H9 (cell line): ENCODE measurements around the gene ANK3. TPM values are rescaled to one million over a fixed set of nuclear protein-coding genes. Genes with fewer than 3 reads are reported as not detected.

Experiments
- DNase-seq: peaks from one replicate; pipeline ENCODE4 v3.0.0-alpha.2; 2017
- H2AFZ ChIP-seq: one replicate; pipeline ENCODE4 v1.6.1; 2013; ENCODE audit warnings: mild to moderate bottlenecking, low read length, control low read depth, moderate library complexity
- H2AK5ac ChIP-seq: 2 replicates; pipeline ENCODE4 v1.6.1; 2013; ENCODE audit warnings: low read length, control low read depth, mixed read lengths; ENCODE audit not compliant: insufficient read length
- H2BK120ac ChIP-seq: one replicate; pipeline ENCODE4 v1.6.1; 2013; ENCODE audit warnings: low read depth, mild to moderate bottlenecking, low read length, control low read depth, inconsistent platforms; ENCODE audit not compliant: poor library complexity, severe bottlenecking
- H2BK12ac ChIP-seq: 2 replicates; pipeline ENCODE4 v1.6.1; 2013; ENCODE audit warnings: low read length, control low read depth, mixed read lengths, low read depth; ENCODE audit not compliant: insufficient read length
- H2BK15ac ChIP-seq: 2 replicates; pipeline ENCODE4 v1.6.1; 2013; ENCODE audit warnings: low read depth, low read length, control low read depth
- H2BK20ac ChIP-seq: one replicate; pipeline ENCODE4 v1.6.1; 2013; ENCODE audit warnings: low read depth, mild to moderate bottlenecking, low read length, control low read depth, inconsistent platforms; ENCODE audit not compliant: poor library complexity, severe bottlenecking
- H2BK5ac ChIP-seq: 2 replicates; pipeline ENCODE4 v1.6.1; 2013; ENCODE audit warnings: low read length, control low read depth, mixed read lengths; ENCODE audit not compliant: insufficient read length
- H3K14ac ChIP-seq: 2 replicates; pipeline ENCODE4 v1.6.1; 2013; ENCODE audit warnings: low read length, control low read depth; ENCODE audit not compliant: insufficient read depth
- H3K18ac ChIP-seq: 2 replicates; pipeline ENCODE4 v1.6.1; 2013; ENCODE audit warnings: low read depth, mild to moderate bottlenecking, mixed read lengths, low read length, control low read depth; ENCODE audit not compliant: insufficient read length
- H3K23ac ChIP-seq: 2 replicates; pipeline ENCODE4 v1.6.1; 2013; ENCODE audit warnings: low read length, control low read depth, mixed read lengths, low read depth; ENCODE audit not compliant: insufficient read length
- H3K23me2 ChIP-seq: 2 replicates; pipeline ENCODE4 v1.6.1; 2013; ENCODE audit warnings: low read depth, mild to moderate bottlenecking, mixed read lengths, low read length, control low read depth; ENCODE audit not compliant: insufficient read length, poor library complexity, severe bottlenecking
- H3K27ac ChIP-seq: 2 replicates; pipeline ENCODE4 v1.5.1; 2013; ENCODE audit warnings: low read length, control low read depth, mixed read lengths, low read depth; ENCODE audit not compliant: insufficient read length
- H3K27me3 ChIP-seq: 2 replicates; pipeline ENCODE4 v1.6.1; 2013; ENCODE audit warnings: low read length, control low read depth, inconsistent platforms; ENCODE audit not compliant: insufficient read depth
- H3K4ac ChIP-seq: 2 replicates; pipeline ENCODE4 v1.6.1; 2013; ENCODE audit warnings: low read depth, mild to moderate bottlenecking, control low read depth, inconsistent platforms, low read length, moderate library complexity
- H3K4me1 ChIP-seq: 2 replicates; pipeline ENCODE4 v1.6.1; 2013; ENCODE audit warnings: low read length, control low read depth, inconsistent platforms; ENCODE audit not compliant: insufficient read depth
- H3K4me2 ChIP-seq: 2 replicates; pipeline ENCODE4 v1.6.1; 2013; ENCODE audit warnings: low read length, control low read depth, mixed read lengths; ENCODE audit not compliant: insufficient read length, insufficient read depth
- H3K56ac ChIP-seq: 2 replicates; pipeline ENCODE4 v1.6.1; 2013; ENCODE audit warnings: low read depth, mild to moderate bottlenecking, mixed read lengths, low read length, control low read depth; ENCODE audit not compliant: insufficient read length
- H3K79me1 ChIP-seq: 2 replicates; pipeline ENCODE4 v1.6.1; 2013; ENCODE audit warnings: low read depth, mild to moderate bottlenecking, moderate library complexity, low read length, control low read depth, inconsistent platforms; ENCODE audit not compliant: insufficient read depth, poor library complexity, severe bottlenecking
- H3K79me2 ChIP-seq: 2 replicates; pipeline ENCODE4 v1.6.1; 2013; ENCODE audit warnings: low read length, control low read depth, inconsistent platforms; ENCODE audit not compliant: insufficient read depth
- H3K9ac ChIP-seq: 2 replicates; pipeline ENCODE4 v1.6.1; 2013; ENCODE audit warnings: low read length, control low read depth, mixed read lengths; ENCODE audit not compliant: insufficient read length; ENCODE audit errors: extremely low read depth
- H3K9me3 ChIP-seq: one replicate; pipeline ENCODE4 v1.6.1; 2013; ENCODE audit warnings: low read depth, low read length, inconsistent platforms; ENCODE audit not compliant: control insufficient read depth
- H3T11ph ChIP-seq: one replicate; pipeline ENCODE4 v1.6.1; 2013; ENCODE audit warnings: mild to moderate bottlenecking, low read length, control low read depth, inconsistent platforms
- H4K20me1 ChIP-seq: one replicate; pipeline ENCODE4 v1.6.1; 2013; ENCODE audit not compliant: control insufficient read depth, insufficient read length, insufficient read depth
- H4K5ac ChIP-seq: 2 replicates; pipeline ENCODE4 v1.6.1; 2013; ENCODE audit warnings: low read depth, mild to moderate bottlenecking, mixed read lengths, low read length, control low read depth; ENCODE audit not compliant: insufficient read length
- H4K8ac ChIP-seq: replicated peaks from 2 replicates; pipeline ENCODE4 v1.6.1; 2013; ENCODE audit warnings: low read length, control low read depth, mixed read lengths, low read depth; ENCODE audit not compliant: insufficient read length
- H4K91ac ChIP-seq: 2 replicates; pipeline ENCODE4 v1.6.1; 2013; ENCODE audit warnings: low read depth, mild to moderate bottlenecking, moderate library complexity, mixed read lengths, low read length, control low read depth; ENCODE audit not compliant: insufficient read length
- H3K27ac Mint-ChIP-seq, 3 experiments: 2 replicates in 2 of 3; 3 replicates in 1 of 3; pipeline ENCODE4 v1.8.0; 2020 to 2021; ENCODE audit warnings: mixed read lengths in 3 of 3, mild to moderate bottlenecking in 1 of 3, moderate library complexity in 1 of 3
- H3K27me3 Mint-ChIP-seq: 2 replicates; pipeline ENCODE4 v1.8.0; 2021; ENCODE audit warnings: low read depth, mild to moderate bottlenecking, moderate library complexity, mixed read lengths
- H3K36me3 Mint-ChIP-seq, 3 experiments: 2 replicates in 2 of 3; 3 replicates in 1 of 3; pipeline ENCODE4 v1.8.0; 2020 to 2021; ENCODE audit warnings: low read depth in 3 of 3, mixed read lengths in 3 of 3; ENCODE audit not compliant: insufficient read depth in 1 of 3
- H3K4me1 Mint-ChIP-seq, 2 experiments: 2 replicates each; pipeline ENCODE4 v1.8.0; 2020; ENCODE audit warnings: mixed read lengths in 2 of 2
- H3K4me3 Mint-ChIP-seq, 2 experiments: 2 replicates in 1 of 2; 3 replicates in 1 of 2; pipeline ENCODE4 v1.8.0; 2020 to 2021; ENCODE audit warnings: mild to moderate bottlenecking in 2 of 2, mixed read lengths in 2 of 2, moderate library complexity in 1 of 2
- H3K9me3 Mint-ChIP-seq, 2 experiments: 2 replicates in 1 of 2; 3 replicates in 1 of 2; pipeline ENCODE4 v1.8.0; 2020; ENCODE audit warnings: mild to moderate bottlenecking in 2 of 2, mixed read lengths in 2 of 2, moderate library complexity in 1 of 2
- WGBS: extraction: QIAGEN DNeasy Blood & Tissue Kit; methylation state at CpG from one replicate; pipeline ENCODE4 v1.1.7; 2013; ENCODE audit warnings: missing lambda C conversion rate, low lambda C conversion rate, mixed read lengths; ENCODE audit not compliant: insufficient read length; ENCODE audit errors: extremely low coverage; 5-methylcytosine and 5-hydroxymethylcytosine counted together
- total RNA-seq: library from RNA; stranded (reverse); gene quantifications from 2 replicates; pipeline ENCODE4 v1.2.1, GENCODE V29; 2021
- TF ChIP-seq, protein P1 (sequence below): fragments of 200-600 bp; sonication (generic); conservative IDR thresholded peaks from 3 replicates; pipeline ENCODE4 v1.8.0; 2021; ENCODE audit warnings: antibody characterized with exemption, mild to moderate bottlenecking

Gene ANK3
- total RNA-seq, 1 experiment from 2014 or later: 59.6 TPM

DNA sequence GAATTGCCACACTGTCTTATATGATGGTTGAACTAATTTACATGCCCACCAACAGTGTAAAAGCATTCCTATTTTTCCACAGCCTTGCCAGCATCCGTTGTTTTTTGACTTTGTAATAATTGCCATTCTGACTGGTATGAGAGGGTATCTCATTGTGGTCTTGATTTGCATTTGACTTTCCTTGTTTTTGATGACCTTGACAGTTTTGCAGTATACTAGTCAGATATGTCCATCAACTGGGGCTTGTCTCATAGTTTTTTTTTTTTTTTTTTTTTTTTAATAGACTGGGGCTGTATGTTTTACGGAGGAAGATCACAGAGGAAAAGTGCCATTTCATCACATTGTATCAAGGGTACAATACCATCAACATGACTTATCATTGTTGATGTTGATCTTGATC lies 220.6 kb downstream of the ANK3 start:
- DNase-seq: no peak
- no peak overlapping the region for H3K14ac ChIP-seq
- H3K27me3 ChIP-seq: no peaks in the 10 kb centered on the region
- no peak overlapping the region for H3K18ac ChIP-seq
- H4K91ac ChIP-seq: no peak overlapping the region
- H3K23me2 ChIP-seq: no peaks in the 10 kb centered on the region
- H2BK120ac ChIP-seq: no peak overlapping the region
- Mint-ChIP-seq H3K4me3 (no peak overlapping the region), H3K9me3 (no peaks in the 10 kb centered on the region), H3K27me3 (no peaks in the 10 kb centered on the region), H3K4me1 (peaks cover 5 to 10% of the 10 kb centered on the region in 2 experiments; a peak in 3 of 4 replicates), H3K27ac (no peak overlapping the region), H3K36me3 (no peaks in the 10 kb centered on the region)
- no peaks in the 10 kb centered on the region for H3K79me1 ChIP-seq
- no peak overlapping the region for H2BK12ac ChIP-seq
- no peak overlapping the region for H2AFZ ChIP-seq
- no peak overlapping the region for H3K23ac ChIP-seq
- no peak overlapping the region for H2AK5ac ChIP-seq
- H3K4me1 ChIP-seq: no peaks in the 10 kb centered on the region; the same call in 1 of the 2 replicates
- H3K56ac ChIP-seq: no peak overlapping the region
- no peak overlapping the region for H2BK20ac ChIP-seq
- no peak overlapping the region for H3K4ac ChIP-seq
- H4K8ac ChIP-seq: no peak overlapping the region
- no peak overlapping the region for H3K9ac ChIP-seq
- no peak overlapping the region for H2BK15ac ChIP-seq
- H3K79me2 ChIP-seq: no peaks in the 10 kb centered on the region
- no peak overlapping the region for H3K4me2 ChIP-seq
- WGBS: no CpG with 5 or more reads among the region's 2 CpGs
- H2BK5ac ChIP-seq: no peak overlapping the region
- no peaks in the 10 kb centered on the region for H4K20me1 ChIP-seq
- H4K5ac ChIP-seq: no peak overlapping the region
- H3K9me3 ChIP-seq: no peaks in the 10 kb centered on the region
- no peak overlapping the region for H3T11ph ChIP-seq
- no peak overlapping the region for H3K27ac ChIP-seq
- TF ChIP-seq, protein P1, sequence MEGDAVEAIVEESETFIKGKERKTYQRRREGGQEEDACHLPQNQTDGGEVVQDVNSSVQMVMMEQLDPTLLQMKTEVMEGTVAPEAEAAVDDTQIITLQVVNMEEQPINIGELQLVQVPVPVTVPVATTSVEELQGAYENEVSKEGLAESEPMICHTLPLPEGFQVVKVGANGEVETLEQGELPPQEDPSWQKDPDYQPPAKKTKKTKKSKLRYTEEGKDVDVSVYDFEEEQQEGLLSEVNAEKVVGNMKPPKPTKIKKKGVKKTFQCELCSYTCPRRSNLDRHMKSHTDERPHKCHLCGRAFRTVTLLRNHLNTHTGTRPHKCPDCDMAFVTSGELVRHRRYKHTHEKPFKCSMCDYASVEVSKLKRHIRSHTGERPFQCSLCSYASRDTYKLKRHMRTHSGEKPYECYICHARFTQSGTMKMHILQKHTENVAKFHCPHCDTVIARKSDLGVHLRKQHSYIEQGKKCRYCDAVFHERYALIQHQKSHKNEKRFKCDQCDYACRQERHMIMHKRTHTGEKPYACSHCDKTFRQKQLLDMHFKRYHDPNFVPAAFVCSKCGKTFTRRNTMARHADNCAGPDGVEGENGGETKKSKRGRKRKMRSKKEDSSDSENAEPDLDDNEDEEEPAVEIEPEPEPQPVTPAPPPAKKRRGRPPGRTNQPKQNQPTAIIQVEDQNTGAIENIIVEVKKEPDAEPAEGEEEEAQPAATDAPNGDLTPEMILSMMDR: no peak
